Sciatic nerve (tissue), 2 donors: ENCODE measurements around the gene AOAH. TPM values are rescaled to one million over a fixed set of nuclear protein-coding genes. Genes with fewer than 3 reads are reported as not detected.

ENCODE experiments used
- ATAC-seq: fragments of 200-7000 bp; cut with Tn5 transposase; one replicate; pipeline ENCODE4 v1.9.1; 2020; ENCODE audit warnings: mild to moderate bottlenecking, moderate library complexity
- DNase-seq: peaks from one replicate; pipeline ENCODE4 v3.0.0-alpha.2; 2020; ENCODE audit warnings: low spot score
- intact Hi-C: fragments of 100-400 bp; cut with DNase I; formaldehyde crosslinking; loops from one replicate; pipeline ENCODE4 v1.14.2; 2022
- total RNA-seq: library from RNA; stranded (reverse); fragmentation: NEBNext Ultra II Directional; extraction: Animal tissue kit (Norgen Biotek cat#: 25700); gene quantifications from one replicate; pipeline ENCODE4 v1.2.1, GENCODE V29; 2021
- donor health status: DM: no; HTN: no; CAD: no.
- donor health status: DM: no; HTN: no; CAD: no.

The AOAH gene
- total RNA-seq, 1 donor from 2014 or later: 20.6 TPM

GRCh38 chr7:36594445-36594844 lies 129.8 kb downstream of the AOAH start:
- DNase-seq (no peak), ATAC-seq (no peak)
- intact Hi-C loops: no loop called here

GRCh38 chr7:36591636-36592035 lies 132.7 kb downstream of the AOAH start:
- intact Hi-C loops: no loop called here
- DNase-seq (no peak), ATAC-seq (no peak)

- ATAC-seq (no peak), DNase-seq (no peak)
- intact Hi-C loops: no loop called here
These were observed 134.9 kb downstream of the AOAH start for GRCh38 chr7:36589391-36589790.

- intact Hi-C loops: no loop called here
- DNase-seq: no peak
- ATAC-seq: no peak
These were observed 141.0 kb downstream of the AOAH start for GRCh38 chr7:36583318-36583717.

GRCh38 chr7:36575832-36576231 lies 148.5 kb downstream of the AOAH start:
- ATAC-seq: no peak
- intact Hi-C loops: no loop called here
- DNase-seq: no peak

- ATAC-seq: no peak
- DNase-seq: no peak
- intact Hi-C loops: no loop called here
These were observed 151.2 kb downstream of the AOAH start for GRCh38 chr7:36573066-36573465.

- DNase-seq (no peak), ATAC-seq (no peak)
- intact Hi-C loops: no loop called here
These were observed 153.1 kb downstream of the AOAH start for GRCh38 chr7:36571190-36571560.

- no peak for DNase-seq
- intact Hi-C loops: no loop called here
These were observed 153.6 kb downstream of the AOAH start for GRCh38 chr7:36570528-36571189.

GRCh38 chr7:36568452-36568849 lies 155.8 kb downstream of the AOAH start:
- DNase-seq (no peak), ATAC-seq (no peak)
- intact Hi-C loops: no loop called here

More at GRCh38 chr7:36570528-36571189, 153.6 kb downstream of the AOAH start:
- no peak for ATAC-seq

- intact Hi-C loops: no loop called here
- ATAC-seq (no peak), DNase-seq (no peak)
These were observed 156.4 kb downstream of the AOAH start for GRCh38 chr7:36567699-36568451.

- intact Hi-C loops: no loop called here
- DNase-seq: no peak
- peak; percentile 60 for ATAC-seq
These were observed 158.4 kb downstream of the AOAH start for GRCh38 chr7:36565792-36566356.

- ATAC-seq (no peak), DNase-seq (no peak)
- intact Hi-C loops: no loop called here
These were observed 159.8 kb downstream of the AOAH start for GRCh38 chr7:36564489-36564888.

- intact Hi-C loops: no loop called here
- ATAC-seq (no peak), DNase-seq (no peak)
These were observed 160.5 kb downstream of the AOAH start for GRCh38 chr7:36563706-36564327.

GRCh38 chr7:36562121-36562520 lies 162.2 kb downstream of the AOAH start:
- ATAC-seq (no peak), DNase-seq (no peak)
- intact Hi-C loops: no loop called here

GRCh38 chr7:36549029-36549428 lies 175.3 kb downstream of the AOAH start:
- intact Hi-C loops: no loop called here
- ATAC-seq (no peak), DNase-seq (no peak)

- ATAC-seq (no peak), DNase-seq (no peak)
- intact Hi-C loops: no loop called here
These were observed 176.9 kb downstream of the AOAH start for GRCh38 chr7:36547416-36547815.

GRCh38 chr7:36546331-36546730 lies 178.0 kb downstream of the AOAH start:
- intact Hi-C loops: no loop called here
- DNase-seq (no peak), ATAC-seq (no peak)

- DNase-seq (no peak), ATAC-seq (no peak)
- intact Hi-C loops: no loop called here
These were observed 179.0 kb downstream of the AOAH start for GRCh38 chr7:36545291-36545690.

- DNase-seq (no peak), ATAC-seq (no peak)
- intact Hi-C loops: no loop called here
These were observed 186.2 kb downstream of the AOAH start for GRCh38 chr7:36538126-36538525.
